IPS DF 4.7 (cell line): Measurements from ENCODE around the gene PDIK1L.

Experiments used
- DNase-seq: peaks from one replicate; pipeline ENCODE4 v3.0.0-alpha.2; 2013; ENCODE audit warnings: low spot score; ENCODE audit errors: extremely low read depth

Gene PDIK1L

DNA sequence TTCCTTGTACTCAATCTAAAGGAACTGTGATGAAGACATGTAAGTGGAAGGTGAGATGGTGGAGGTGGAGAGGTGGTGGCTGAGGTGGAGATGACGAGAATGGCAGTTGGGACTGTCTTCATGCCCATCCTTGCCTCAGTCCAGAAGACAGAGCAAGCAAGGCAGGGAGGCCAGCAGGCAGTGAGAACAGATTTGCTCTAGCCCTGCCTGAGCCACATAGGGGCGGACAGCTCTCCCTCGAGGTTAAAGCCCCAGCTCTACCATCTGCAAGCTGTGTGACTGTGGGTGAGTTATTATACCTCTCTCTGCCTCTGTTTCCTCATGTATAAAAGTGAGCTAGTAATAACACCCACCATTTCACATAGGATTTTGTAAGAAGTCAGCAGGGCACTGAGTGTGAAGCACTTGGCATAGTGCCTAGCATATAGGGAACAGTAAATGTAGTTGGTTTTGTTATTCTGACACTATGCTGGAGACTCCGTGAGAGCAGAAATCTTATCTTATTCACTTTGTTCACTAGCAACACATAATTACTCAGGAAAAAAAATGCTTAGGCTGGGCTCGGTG lies 42.4 kb downstream of the PDIK1L start:
- DNase-seq = no peak

DNA sequence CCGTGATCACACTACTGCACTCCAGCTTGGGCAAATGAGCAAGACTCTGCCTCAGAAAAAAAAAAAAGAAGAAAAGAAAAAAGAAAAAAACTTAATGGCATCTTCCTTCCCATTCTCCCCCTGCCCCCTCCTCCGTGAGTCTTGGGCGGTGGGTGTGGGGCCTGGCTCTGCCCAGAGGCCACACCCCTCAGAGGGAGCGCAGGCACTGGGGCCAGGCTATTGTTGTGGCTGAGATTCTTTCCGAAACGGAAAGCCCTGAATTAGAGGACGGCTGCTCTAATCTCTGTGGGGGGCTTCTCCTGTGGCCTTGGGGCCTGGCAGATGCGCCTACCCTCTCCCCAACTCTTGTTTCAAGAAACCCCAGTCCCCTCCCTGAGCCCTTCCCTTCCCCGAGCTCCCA lies 43.1 kb downstream of the PDIK1L start:
- DNase-seq = no peak

DNA sequence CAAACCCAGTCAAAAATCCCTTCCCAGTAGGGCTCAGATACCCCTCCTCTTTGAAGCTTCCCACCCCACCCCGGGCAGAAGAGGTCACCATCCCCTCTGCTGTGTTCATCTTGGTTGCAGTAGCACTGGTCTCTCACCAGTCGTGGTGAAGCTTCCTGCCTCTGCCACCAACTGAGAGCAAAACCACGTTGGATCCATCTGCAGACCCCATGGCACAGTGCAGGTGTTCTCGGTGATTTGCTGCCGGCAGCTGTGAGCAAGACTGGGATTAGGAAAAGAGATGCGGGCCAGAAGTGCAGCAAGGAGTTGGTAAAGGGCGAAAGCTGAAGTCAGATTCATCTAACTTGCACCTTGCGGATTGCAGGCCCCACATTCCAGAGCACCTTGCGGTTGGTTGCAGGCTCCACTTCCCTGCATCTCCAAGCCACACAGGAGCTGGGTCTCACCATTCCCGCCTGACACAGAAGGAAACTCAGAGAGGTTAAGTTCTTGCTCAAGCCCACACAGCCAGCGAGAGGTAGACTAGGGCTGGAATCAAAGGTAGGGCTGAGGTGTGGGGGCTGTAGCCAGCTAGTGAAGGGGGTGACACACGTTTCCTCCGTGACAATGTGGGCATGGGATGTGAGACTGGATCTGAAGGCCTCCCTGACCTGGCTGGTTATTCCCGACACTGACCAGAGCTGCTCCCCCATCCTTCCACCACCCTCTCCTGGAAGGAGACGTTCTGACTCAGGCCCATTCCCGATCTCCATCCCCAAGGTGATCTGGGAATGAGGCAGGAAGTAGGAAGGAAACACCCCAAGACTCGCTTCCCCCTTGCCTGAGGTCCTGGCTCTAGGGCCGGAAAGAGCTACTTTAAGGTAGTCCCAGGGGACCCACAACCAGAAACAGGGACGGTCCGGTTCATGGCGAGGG lies 44.0 kb downstream of the PDIK1L start:
- DNase-seq = no peak

GRCh38 chr1:26156285-26157038 lies 44.8 kb downstream of the PDIK1L start:
- DNase-seq = no peak

DNA sequence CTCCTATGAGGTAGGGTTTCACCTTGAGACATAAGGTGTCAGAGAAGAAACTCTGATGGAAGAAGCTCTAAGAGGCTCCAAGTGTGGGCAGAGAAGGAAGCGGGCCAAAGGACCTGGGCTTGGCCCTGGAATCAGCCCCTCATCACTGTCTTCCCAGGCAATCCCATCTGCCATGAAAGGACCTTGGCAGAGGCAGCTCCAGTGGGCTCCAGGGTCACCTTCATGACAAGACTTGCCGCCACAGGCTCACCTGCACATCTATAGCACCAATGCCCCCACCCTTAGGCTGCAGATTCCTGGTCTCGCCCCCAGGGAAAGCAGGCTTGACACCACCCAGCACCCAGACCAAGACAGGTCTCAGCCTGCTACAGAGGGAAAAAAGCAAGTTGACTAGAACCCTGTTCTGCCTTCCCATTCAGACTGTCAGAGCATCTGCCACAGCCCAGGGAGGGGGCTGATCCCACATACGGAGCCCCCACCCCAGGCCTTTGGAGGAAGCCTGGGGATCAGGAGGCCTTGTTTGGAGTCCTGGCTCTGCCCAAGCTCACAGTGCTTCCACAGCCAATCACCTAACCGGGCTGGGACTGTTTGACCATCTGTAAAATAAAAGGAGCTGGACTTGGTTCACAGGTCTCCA lies 46.8 kb downstream of the PDIK1L start:
- no peak for DNase-seq

GRCh38 chr1:26158908-26159742 lies 47.5 kb downstream of the PDIK1L start, which contains the start of gene FAM110D:
TSS of gene FAM110D (plus strand) at chr1:26159079. CDS start at chr1:26161292, 2,213 bp downstream.
- no peak for DNase-seq

GRCh38 chr1:26159743-26160039 lies 48.1 kb downstream of the PDIK1L start:
- DNase-seq = no peak

- DNase-seq = no peak
Observed at GRCh38 chr1:26160527-26161414, 49.1 kb downstream of the PDIK1L start.

DNA sequence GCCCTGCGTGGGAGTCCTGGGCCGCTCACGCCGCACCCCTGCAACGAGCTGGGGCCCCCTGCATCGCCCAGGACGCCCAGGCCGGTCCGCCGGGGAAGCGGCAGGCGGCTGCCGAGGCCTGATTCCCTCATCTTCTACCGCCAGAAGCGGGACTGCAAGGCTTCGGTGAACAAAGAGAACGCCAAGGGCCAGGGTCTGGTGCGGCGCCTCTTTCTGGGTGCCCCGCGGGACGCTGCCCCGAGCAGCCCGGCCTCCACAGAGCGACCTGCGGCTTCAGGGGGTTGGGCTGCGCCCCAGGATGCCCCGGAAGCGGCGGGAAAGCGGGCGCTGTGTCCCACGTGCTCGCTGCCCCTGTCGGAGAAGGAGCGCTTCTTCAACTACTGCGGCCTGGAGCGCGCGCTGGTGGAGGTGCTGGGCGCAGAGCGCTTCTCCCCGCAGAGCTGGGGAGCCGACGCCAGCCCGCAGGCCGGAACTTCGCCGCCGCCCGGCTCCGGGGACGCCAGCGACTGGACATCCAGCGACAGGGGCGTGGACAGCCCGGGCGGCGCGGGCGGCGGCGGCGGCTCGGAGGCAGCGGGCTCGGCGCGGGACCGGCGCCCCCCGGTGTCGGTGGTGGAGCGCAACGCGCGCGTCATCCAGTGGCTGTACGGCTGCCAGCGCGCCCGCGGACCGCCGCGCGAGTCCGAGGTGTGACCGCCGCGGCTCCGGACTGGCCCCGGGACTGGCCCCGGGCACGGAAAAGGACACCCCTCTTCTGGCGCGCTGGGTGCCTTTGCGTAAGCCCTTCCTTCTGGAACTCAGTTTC lies 50.0 kb downstream of the PDIK1L start:
- no peak for DNase-seq

DNA sequence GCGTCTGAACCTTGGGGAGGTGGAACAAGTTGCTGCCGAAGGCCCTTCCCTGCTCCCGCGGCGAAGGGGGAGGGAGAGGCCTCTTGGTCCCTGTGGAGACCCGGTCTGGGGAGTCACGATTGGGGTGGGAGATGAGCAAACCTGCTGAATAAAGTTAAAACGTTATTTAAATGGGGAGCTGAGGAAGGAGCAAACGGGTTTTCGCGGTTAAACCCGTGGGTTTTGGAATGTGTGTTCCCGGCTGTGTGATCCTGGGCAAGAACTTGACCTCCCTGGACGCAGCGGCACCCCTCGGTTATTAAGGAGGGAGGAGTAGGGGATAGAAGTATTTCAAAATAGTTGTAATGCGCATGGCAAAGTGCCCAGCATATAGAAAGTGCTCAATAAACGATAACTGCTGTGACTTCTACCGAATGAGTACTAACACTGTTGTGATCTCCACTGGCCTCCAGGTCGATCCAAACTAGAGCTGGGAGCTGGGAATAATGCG lies 50.6 kb downstream of the PDIK1L start:
- DNase-seq = no peak

GRCh38 chr1:26163684-26164035 lies 52.0 kb downstream of the PDIK1L start:
- no peak for DNase-seq

DNA sequence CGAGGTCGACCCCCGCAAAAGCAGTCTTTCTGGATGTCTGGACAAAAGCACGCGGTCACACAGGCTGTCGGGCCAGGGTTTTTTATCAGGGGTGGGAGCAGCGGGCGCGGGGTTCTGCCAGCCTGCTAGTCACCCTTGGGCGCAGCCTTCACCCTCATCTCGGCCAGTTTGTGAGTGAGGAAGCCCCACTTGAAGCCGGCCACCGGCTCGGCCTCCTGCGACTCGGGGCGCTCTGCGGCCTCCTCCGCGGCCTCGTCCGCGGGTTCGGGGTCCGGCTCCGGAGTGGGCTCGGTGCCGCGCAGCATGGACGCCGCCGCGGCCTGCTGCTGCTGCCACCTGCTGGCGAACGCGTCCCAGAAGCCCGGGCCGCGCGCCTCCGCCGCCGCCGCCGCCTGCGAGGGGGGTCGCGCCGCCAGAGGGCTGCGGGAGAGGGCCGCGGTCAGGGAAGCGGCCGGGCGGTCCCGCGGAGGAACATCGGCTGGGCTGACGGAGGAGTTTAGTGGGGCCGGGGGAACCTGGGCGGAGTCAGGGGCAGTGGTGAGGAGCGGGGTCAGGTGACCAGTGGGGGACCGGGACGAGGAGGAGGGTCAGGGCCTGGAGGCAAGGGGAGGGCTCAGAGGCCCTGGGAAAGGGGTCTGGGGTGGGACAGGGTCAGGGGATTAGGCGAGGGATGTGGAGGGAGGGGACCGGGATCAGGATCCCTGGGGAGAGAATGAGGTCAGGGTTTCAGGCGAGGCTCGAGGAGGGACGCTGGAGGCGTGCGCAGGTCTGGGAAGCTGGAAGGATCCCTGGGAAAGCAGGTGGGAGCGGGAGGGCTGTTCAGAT lies 52.6 kb downstream of the PDIK1L start:
- no peak for DNase-seq

DNA sequence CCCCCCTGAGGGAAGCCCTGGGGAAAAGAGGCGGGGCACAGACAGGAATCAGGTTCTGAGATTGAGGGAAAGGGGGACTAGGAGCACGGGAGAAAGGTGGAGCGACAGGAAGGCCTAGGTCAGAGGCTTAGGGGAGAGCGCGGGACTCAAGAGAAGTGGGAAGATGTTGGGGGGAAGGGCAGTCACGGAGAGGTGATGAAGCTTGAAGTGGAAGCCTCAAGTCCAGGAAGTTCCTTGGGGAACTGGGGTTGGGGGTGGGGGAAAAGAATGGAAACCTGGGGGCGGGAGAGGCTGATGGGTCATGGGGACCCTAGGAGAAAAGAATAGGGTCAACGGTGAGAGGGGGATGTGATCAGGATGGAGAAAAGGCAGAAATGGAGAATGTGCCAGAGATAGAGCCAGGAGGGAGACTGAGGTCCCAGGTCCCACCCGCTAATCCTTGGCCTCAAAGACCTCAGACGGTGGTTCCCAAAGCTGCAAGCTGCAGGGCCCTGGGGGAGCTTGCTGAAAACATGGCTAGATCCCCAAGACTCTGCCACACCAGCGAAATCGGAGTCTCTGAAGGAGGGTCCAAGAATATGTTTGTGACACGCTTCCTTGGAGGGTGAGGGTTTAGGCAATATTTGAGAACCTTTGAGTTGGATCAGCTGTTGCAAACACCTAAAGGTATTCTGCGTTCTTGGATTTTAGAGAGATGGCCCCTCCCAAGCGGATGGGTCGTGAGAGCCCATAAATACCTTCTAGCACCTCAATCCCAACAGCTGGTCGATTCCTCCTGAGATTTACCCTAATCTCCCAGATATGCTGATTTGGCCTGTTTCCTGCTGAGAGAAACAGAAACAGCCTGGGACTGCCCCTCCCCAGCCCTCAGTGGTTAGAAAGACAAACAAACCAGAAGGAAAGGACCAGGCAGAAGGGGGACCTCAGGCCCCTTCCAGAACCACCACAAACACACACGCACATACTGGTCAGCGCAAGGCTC lies 53.5 kb downstream of the PDIK1L start:
- DNase-seq = no peak

DNA sequence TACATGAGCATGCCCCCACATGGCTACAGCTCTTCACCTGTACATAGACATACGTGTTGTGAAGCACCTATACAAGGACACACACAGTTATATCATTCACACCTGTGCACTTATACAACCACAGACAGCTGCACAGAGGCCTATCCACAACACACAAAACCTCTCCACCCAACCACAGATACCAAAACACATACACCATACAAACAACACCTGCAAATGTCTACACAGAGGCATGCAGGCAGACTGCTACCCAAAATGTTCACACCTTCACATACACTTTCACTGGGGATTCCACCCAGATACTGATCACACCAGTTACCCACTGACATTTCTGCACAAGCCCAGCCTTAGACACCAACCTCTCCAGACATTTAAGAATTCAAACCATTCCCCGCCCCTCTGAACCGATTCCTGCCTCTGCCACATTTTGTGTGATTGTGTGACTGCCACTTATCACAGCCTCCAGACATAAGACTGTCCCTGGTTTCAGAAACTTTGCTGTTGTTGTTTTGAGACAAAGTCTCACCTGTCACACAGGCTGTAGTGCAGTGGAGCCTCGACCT lies 55.2 kb downstream of the PDIK1L start:
- no peak for DNase-seq

DNA sequence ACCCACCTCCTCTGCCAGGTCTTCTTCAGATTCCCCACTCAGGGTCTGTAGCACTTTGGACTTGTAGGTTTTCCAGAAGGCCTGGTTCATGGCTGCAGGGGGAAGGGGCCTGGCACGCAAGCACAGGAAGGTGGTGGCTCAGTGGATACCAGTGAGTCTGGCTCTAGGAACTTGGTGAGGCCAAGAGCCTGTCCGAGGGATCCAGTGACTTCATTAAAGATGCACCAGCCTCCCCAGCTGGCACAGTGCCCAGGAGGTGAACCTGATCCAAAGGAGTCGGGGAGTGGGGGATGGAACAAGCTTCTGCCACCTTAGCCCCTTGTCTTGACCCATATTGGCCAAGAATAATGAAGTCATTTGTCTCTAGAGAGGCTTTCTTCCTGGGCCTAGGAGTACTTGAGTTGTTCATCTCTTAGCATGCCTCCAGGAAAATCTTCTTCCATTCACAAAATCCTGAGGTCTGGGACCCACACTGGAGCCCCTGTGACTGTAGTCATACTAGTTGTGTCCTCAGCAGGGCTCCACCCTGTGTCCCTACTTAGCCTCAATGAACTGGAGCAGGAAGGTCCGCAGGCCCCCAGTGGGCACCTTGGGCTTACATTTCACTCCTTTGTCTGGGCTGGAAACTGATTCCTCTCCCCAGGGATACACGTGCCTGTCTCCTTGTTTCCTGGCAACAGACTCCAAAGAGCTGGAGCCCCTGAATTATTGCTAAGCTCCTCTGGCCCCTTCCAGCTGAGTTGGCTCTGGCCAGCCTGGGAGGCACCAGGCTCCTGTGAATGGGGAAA lies 57.0 kb downstream of the PDIK1L start, which contains the start of gene C1orf232:
C1orf232 (minus strand) TSS at position 554 of the 788 bp plus-strand sequence; CDS start at position 90, 464 bp downstream.
- no peak for DNase-seq

DNA sequence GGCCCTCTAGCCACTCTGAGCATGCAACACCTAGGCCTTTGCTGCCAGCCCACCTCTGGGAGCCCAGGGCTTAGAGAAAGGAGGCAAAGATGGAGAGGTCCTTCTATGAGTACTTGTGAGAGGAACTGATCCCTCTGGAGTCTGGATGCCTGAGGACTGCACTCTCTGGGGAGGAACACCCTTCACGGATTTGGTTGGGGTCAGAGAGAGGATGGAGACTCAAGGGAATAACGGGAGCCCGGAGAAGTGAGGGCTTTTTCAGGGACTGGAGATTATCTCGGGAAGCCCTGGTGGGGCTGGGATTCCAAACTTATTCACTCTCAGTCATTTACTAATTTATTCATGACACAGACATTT lies 57.6 kb downstream of the PDIK1L start:
- DNase-seq = no peak
